HL-60/S4 (cell line): ENCODE measurements around the gene RMND5B.
"Not testable (repeated sequence)": the region's sequence is repeated elsewhere in the genome, so short reads cannot be mapped to it uniquely, and the experiment has no call there.

Source experiments
- in situ Hi-C: fragments of 300-500 bp; cut with MboI; formaldehyde crosslinking; loops from 2 replicates; pipeline ENCODE4 v1.14.3; 2022; ENCODE audit warnings: low sequenced_read_pairs

Gene RMND5B

DNA sequence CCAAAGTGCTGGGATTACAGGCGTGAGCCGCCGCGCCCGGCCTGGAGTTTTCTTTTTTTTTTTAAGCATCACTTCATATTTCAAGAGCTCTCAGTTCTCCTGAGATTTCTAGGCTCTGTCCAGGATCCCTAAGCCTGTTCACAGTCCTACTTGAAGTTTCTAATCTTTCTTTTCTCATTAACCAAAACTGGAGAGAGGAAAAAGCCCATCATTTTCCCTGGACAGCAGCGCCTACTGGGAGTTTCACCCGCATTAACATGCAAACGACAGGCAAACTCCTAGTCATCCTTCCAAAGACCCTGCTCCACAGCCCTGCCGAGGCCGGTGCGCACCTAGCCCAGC lies 609 bp upstream of the RMND5B start:
- in situ Hi-C loops, result not testable (repeated sequence)

DNA sequence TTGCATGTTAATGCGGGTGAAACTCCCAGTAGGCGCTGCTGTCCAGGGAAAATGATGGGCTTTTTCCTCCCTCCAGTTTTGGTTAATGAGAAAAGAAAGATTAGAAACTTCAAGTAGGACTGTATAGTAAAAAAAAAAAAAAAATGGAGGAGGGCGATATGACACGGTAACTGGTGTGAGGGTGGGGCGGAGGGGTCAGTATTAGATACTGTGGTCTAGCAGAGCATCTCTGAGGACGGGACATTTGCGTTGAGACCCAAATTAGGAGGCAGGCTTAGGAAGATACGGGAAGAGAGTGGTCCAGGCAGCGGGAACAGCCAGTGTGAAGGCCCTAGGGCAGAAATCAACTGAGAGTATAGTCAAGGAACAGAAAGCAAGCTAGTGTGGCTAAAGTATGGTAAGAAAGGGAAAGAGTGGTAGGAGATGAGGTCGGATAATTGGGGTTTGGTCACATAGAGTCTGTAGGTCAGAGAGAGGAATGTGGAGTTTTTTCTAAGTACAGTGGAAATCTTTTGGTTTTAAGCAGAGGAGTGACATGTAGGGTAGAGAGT lies 707 bp downstream of the RMND5B start:
- in situ Hi-C loops, result no loop called here

GRCh38 chr5:178136990-178137389 lies 6.2 kb downstream of the RMND5B start:
- in situ Hi-C loops, result no loop called here

DNA sequence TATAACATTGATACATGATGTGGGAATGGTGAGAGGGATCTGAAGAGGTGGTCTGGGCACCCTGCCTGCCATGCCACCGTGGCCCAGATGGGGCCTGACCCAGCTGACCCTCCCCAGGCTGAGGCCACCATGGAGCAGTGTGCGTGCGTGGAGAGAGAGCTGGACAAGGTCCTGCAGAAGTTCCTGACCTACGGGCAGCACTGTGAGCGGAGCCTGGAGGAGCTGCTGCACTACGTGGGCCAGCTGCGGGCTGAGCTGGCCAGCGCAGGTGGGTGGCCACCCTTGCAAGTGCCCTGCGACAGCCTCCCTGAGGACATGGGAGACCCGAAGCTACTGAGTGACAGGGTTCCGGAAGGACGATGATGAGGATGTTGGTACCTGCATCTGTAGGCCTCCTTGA lies 7.2 kb downstream of the RMND5B start:
- in situ Hi-C loops, result no loop called here

- in situ Hi-C loops, result no loop called here
Observed at GRCh38 chr5:178141550-178141949, 10.7 kb downstream of the RMND5B start.

DNA sequence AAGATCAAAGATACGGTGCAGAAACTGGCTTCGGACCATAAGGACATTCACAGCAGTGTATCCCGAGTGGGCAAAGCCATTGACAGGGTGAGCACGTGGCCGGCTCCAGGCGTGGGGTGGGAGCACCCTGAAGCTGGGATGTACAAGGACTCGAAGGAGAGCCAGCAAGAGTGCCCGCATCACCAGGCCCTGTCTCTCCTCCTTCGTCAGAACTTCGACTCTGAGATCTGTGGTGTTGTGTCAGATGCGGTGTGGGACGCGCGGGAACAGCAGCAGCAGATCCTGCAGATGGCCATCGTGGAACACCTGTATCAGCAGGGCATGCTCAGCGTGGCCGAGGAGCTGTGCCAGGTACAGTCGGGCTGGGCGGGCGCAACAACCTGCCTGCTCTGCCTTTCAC lies 11.8 kb downstream of the RMND5B start:
- in situ Hi-C loops, result no loop called here

DNA sequence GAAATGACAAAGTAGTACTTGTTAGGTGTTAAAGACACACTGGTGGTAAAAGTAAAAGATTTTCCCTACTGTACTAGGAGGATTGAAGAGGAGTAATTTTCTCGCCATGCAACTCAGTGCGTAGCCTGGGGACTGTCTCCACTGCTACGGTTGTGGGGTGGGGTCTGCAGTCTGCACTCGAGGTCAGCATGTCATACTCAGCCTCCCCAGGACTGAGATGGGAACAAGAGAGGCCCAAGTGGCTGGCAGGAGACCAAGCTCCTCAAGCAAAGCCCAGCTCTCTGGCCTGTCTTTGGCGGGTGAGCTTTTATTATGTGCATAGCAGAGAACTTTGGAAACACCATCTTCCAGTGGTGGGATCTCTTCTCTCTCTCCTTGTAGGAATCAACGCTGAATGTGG lies 12.4 kb downstream of the RMND5B start:
- in situ Hi-C loops, result no loop called here

- in situ Hi-C loops, result no loop called here
Observed at GRCh38 chr5:178143901-178144300, 13.1 kb downstream of the RMND5B start.

DNA sequence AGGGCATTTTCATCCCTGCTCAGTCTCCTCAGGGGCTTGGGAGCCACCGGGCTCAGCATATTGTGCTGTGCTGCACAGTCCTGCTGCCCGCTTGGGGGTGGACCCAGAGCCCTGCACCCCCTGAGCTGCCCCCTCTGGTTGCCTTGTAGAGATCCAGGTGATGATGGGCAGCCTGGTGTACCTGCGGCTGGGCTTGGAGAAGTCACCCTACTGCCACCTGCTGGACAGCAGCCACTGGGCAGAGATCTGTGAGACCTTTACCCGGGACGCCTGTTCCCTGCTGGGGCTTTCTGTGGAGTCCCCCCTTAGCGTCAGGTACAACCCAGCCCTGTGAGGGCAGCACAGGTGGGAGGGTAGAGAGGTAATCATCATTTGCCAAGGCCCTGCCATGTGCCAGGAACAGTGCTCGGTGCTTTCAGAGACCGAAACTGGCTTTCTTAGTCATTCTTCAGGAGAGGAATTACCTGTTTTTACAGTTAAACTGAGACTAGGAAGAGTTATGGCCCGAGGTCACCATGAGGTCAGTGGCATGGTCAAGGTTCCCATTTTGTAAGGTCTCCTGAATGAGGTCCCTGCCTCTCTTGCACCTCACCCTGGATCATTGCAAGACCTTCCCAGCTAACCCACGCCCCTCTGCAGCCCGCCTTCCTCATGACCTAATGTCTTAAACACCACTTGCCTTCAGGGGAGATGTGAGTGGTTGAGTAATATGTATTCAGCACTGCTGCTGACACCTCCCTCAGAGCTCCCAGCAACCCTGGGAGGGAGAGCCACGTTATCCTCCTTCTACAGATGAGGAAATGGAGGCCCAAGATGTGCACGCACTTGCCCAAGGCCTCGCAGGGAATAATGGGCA lies 15.4 kb downstream of the RMND5B start:
- in situ Hi-C loops, result no loop called here

- in situ Hi-C loops, result no loop called here
Observed at GRCh38 chr5:178147406-178147805, 16.6 kb downstream of the RMND5B start.

DNA sequence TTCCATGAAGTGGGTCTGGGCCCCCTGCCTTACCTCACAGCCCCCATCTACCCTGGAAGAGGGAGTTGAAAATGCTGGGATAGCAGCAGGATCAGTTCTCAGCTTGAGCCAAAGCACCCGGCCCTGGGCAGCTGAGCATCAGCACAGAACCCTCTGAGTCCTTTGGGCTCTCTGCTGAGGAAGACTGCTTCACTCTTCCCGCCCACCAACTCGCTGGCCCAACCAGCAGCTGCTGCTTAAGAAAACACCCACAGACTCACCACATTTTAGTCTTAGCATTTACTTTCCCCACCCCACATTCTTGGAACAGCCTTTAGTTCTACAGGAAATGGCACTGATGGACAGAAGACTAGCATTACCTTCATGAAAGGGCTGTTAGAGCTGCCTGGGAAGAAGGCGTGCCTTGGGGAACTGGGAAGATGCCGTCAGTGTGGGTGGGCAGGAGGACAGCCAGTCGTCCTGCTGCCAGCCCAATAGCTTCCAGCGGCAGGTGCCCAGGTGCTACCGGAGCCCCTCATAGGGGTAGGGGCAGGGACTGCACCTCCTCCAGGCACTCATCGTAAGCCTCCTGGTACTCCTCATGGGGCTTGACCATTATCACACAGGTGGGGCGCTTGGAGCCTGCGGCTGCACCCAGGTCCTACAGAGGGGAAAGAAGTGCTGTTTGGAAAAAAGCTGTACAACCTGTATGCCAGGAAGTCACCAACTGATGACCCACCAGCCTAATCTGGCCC lies 18.6 kb downstream of the RMND5B start:
- in situ Hi-C loops, result no loop called here

DNA sequence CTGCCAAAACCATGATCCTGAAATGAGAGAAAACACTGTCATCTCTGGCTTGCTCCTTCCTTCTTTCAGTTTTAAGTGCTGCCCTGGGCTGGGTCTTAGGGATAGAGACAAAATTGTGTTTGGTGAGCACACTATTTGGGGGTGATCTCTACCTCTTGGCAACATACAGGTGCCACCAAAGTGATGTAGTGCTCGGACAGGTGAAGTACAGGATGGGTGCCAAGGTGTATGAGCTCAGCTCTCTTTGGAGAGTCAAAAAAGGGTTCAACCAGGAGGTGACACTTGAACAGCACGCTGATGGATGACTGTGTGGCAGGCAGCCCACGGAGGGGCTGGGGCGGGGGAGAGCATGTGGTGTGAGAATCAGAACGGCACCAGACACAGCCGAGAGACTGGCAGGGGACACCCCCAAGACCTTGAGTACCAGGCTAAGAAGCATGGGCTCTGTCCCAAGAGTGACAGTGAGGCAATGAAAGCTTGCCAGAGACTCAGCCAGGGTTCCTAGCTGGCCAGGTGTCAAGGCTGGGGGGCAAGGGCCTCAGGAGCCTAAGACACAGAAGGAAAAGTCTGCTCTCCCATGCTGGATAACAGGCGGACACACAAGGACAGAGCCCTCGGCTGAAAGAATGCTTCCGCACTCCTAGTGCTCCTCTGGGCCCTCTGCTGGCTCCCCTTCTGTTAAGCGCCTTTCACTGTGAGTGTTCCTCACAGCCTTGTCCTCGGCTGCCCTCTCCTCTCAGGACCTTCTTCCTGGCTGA lies 20.3 kb downstream of the RMND5B start:
- in situ Hi-C loops, result loop anchor here (5.0 kb wide), 1 partner anchor 74 kb away; no protein-coding TSS in a partner anchor

GRCh38 chr5:178152491-178153444 lies 22.0 kb downstream of the RMND5B start:
- in situ Hi-C loops, result loop anchor here (5.0 kb wide), 1 partner anchor 75 kb away; no protein-coding TSS in a partner anchor

GRCh38 chr5:178153530-178154340 lies 22.9 kb downstream of the RMND5B start, which contains the start of gene NHP2:
Gene NHP2, minus strand, starts transcription at chr5:178153885. Its CDS starts 68 bp downstream, at chr5:178153817.
- in situ Hi-C loops, result loop anchor here (5.0 kb wide), 1 partner anchor 76 kb away; no protein-coding TSS in a partner anchor

- in situ Hi-C loops, result no loop called here
Observed at GRCh38 chr5:178155065-178155464, 24.3 kb downstream of the RMND5B start.

GRCh38 chr5:178160176-178160575 lies 29.4 kb downstream of the RMND5B start:
- in situ Hi-C loops, result no loop called here

- in situ Hi-C loops, result no loop called here
Observed at GRCh38 chr5:178162481-178162880, 31.7 kb downstream of the RMND5B start.

- in situ Hi-C loops, result no loop called here
Observed at GRCh38 chr5:178163772-178164735, 33.2 kb downstream of the RMND5B start.
